ENCODE data around the gene SLC16A1.

DNA sequence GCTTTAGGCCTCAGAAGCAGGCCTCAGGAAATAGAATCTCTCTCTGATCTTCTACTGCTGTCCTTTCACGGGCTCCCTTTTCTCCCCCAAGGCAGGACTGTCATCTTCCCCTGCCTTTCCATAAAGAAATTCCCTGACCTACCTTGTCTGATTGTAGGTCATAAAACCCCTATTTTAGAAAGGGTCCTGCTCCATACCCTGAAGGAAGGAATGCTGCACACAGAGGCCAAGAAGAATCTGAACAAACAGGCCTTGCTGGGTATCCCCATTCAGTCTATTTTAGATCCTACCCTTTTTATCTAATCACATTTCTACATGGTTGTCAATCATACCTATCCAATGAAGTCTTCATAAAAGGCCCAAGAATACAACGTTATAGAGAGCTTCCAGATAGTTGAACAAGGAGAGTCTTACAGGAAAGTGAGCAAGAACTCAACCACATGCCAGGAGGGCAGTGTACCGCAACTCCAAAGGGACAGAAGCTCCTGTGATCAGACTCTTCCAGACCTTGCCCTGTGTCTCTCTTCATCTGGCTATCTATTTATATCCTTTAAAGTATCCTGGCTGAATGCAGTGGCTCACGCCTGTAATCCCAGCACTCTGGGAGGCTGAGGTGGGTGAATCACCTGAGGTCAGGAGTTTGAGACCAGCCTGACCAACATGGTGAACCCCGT is 93.1 kb downstream of the SLC16A1 start:
- no peak for TF ChIP-seq GATA2 (IDR thresholded peaks at IDR 0.05; ENCODE audit: low read depth, low read length)
- TF ChIP-seq GATA3 (IDR thresholded peaks at IDR 0.05; ENCODE audit: low read depth, low read length): no peak

Measured in SH-SY5Y (cell line).